HG03139 (cell line): ENCODE measurements around the gene ATP11A.

ENCODE experiments used
- ATAC-seq: cut with Tn5 transposase; IDR thresholded peaks from one replicate; pipeline ENCODE4 v1.9.1; 2021; ENCODE audit not compliant: unreplicated experiment

ATP11A gene

GRCh38 chr13:112722433-112723263 lies 32.8 kb downstream of the ATP11A start:
- no peak for ATAC-seq

- no peak for ATAC-seq
Measured at GRCh38 chr13:112723771-112724170, 33.9 kb downstream of the ATP11A start.

DNA sequence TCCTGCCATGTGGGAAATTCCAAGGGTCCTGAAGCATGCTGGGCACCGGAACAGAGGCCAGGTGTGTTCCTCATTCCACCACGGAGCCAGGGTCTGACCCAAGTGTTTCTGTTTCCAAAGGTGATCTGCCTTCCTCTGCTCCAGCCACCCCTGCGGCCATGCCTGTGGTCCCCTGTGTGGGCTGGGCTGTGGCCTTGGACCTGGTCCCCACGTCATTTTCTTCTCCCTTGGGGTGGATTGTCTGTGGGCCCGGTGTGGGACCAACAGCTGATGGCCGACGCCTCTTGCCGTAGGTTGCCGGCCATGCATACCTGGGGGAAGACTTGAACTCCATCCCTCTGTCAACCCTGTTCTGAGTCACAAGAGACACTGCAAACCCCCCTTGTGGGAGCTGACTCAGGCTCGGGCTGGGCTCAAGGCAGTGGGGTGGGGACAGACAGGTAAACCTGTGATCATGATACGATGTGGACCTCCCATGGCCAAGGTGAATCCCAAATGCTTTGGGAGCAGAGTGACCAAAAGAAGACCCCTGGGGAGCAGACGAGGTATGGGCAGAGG lies 35.0 kb downstream of the ATP11A start:
- no peak for ATAC-seq

DNA sequence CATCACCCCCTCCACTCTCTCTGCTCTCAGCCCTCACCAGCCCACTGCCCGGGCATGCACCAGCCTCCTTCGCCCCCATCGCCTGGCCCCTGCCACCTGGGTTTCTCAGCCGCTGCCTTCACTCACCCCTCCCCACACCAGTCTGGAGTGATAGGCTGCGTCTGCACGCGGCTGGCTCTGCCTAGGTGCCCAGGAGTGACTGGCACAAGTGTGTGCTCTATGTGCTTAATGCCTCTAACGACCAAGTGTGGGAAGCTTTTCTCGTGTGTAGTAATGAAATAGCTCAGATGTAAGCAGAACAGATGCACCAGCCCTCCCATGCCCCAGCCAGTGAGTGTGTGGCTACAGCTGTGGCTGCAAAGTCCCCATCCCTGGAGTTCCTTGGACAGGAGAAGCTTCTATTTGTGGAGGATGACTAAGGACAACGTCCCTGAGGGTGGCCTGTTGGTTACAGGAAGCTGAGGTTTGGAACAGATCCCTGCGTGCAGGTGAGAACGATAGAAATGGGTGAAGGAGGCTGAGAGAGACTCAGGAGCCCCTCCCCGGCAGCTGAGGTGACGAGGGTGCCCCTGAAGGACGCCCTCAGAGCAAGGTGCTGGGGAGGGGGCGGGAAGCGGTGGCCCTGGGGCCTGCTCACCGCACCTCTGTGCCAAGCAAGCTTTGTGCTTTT lies 35.6 kb downstream of the ATP11A start:
- no peak for ATAC-seq

DNA sequence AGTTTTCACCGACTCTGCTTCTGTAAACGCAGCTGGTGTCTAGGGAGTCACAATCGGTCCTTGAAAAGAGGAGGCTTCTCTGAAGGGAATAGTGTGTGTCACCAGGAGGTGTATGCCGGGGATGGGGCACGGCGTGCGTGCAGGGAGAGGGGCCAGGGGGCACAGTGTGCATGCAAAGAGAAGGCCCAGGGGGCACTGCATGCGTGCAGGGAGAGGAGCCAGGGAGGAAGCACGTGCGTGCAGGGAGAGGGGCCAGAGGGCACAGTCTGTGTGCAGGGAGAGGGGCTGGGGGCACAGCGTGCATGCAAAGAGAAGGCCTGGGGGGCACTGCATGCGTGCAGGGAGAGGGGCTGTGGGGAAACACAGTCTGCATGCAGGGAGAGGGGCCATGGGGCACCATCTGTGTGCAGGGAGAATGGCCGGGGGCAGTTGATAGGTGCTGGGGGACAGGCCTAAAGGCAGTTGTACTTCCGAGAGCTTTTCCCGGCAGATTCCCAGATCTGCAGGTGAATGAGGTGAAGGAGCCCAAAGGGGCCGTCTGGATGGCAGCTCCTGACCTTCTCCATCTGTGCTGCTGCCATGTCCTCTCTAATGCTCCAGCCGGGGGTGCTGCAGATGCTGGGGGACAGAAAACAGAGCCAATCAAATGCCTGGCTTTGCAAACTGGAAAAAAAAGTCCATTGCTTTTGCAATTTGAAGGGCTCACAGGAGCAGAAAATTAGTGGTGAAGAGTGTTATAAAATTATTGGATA lies 36.4 kb downstream of the ATP11A start:
- no peak for ATAC-seq

- no peak for ATAC-seq
Measured at GRCh38 chr13:112727581-112727980, 37.7 kb downstream of the ATP11A start.

- no peak for ATAC-seq
Measured at GRCh38 chr13:112728375-112729126, 38.7 kb downstream of the ATP11A start.

GRCh38 chr13:112729408-112729807 lies 39.6 kb downstream of the ATP11A start:
- ATAC-seq: no peak

DNA sequence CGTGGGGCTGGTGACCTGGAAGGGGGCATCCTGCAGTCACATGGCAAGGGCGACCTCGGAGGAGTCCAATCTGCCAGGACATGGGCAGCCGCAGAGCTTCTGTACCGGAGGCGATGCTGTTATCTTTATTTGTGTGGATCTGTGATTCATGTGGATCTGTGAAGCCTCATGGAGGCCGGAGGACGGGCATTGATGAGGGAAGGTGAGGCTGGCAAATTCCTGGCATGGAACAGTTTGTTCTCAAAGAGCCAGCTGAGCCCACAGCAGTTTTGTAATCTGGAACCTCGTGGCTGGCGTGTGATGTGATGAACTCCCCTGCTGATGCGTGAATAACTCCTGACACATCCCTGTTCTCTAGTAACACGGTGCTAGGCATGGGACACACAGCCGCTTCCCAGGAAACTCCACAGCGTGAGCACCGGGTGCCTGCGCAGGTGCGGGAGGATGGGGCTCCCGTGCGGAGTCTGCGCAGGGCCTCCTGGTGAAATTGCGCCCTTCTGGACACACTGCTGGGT lies 40.4 kb downstream of the ATP11A start:
- ATAC-seq: no peak

DNA sequence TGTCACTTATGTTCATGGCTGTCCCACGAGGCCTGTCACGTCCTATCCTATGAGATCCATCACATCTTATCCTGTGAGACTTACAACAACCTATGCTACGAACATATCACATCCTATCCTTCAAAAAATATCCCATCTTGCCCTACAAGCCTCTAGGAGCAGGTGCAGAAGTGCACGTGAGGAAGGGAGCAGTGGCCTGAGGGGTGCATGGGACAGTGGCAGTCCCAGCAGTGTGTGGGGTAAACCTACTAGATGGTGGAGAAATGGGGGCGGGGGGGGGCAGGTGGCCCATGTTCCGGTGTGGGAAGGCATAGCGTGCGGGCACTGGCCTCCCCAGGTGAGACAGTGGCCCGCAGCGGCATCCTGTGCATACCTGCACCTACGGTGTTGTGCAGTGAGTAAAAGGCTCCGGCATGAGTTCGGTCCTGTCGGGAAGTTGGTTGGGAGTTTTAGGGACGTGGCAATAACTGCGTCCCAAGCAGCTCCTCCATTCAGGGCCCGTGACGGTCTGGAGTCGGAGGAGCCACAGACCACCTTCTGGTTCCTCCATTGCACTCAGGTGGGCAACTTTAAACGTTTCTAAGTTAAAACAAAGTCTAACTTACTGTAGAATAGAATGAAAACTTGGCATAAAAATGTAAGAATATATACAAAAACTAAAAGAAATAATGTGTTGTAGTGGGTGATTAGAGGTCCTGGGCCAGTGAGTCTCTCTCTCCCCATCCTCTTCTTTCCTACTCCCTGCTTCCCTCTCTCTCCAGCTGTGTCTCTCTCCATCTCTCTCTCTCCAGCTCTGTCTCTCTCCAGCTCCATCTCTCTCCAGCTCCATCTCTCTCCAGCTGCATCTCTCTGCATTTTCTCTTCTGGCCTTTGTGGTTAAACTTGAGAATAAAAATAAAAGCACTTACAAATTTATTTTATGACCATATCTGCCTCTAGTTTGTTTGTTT lies 42.1 kb downstream of the ATP11A start:
- no peak for ATAC-seq

DNA sequence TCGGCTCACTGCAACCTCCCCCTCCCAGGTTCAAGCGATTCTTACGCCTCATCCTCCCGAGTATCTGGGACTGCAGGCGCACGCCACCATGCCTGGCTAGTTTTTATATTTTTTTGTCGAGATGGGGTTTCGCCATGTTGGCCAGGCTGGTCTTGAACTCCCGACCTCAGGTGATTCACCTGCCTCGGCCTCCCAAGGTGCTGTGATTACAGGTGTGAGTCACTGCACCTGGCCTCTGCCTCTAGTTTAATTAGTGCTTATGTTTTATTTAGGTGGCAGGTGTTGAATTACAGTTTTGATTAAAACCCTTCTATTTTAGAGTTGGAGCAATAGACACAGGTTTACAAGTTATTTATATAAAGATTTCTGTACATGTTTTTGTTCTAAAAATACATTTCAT lies 42.8 kb downstream of the ATP11A start:
- ATAC-seq: no peak

GRCh38 chr13:112733112-112733511 lies 43.3 kb downstream of the ATP11A start:
- no peak for ATAC-seq

GRCh38 chr13:112733661-112734379 lies 44.0 kb downstream of the ATP11A start:
- no peak for ATAC-seq

GRCh38 chr13:112734696-112735547 lies 45.1 kb downstream of the ATP11A start:
- ATAC-seq: no peak

- ATAC-seq: no peak
Measured at GRCh38 chr13:112735791-112736190, 46.0 kb downstream of the ATP11A start.

DNA sequence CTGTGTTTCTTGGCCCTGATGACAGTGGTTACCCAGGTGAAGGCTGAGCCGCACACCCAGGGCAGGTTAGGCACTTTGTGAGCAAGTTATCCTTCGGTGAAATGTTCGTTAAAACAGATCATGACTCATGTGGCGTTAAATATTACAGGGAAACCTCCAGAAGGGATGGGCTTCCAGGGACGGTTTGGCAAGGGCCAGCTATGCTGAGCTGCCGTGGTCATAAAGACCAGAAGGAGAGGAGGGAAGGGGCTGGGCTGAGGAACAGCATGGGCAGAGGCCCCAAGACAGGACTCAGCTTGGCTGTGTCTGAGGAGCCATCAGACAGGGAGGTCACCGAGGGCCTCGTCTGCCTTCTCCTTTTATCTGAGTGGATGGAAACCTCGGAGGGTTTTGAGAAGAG lies 47.5 kb downstream of the ATP11A start:
- no peak for ATAC-seq

DNA sequence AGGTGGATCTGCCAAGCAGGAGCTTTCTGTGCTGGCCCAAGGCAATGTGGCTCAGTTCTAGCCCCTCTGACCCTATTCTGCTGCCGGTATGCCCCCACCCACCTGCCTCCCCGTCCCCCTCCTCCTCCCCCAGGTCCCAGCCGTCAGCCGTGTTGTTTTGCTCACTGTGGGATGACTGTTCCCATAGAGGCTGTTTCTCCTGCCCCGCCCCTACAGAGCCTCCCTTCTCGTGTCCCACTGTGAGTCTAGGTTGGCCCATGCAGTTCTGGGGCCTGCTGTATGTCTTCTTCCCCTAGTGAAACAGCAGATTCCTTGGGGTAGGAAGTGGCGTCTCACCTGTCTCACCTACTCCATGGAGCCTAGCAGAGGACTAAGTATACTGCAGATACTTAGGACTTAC lies 48.8 kb downstream of the ATP11A start:
- no peak for ATAC-seq
